Measurements from ENCODE around the gene PLA2G4D.

Gene PLA2G4D

GRCh38 chr15:42053010-42053409 is 41.4 kb downstream of the PLA2G4D start:
- Histone ChIP-seq H2AFZ (ENCODE audit: low read depth, low read length) (no peak overlapping the region), H3K27ac (ENCODE audit: low read length) (no peak overlapping the region), H3K36me3 (ENCODE audit: insufficient read depth, low read length) (no peaks in the 10 kb centered on the region), H3K9me3 (ENCODE audit: insufficient read depth, low read length, severe bottlenecking) (no peaks in the 10 kb centered on the region), H3K9ac (ENCODE audit: low read depth, low read length) (no peak overlapping the region), H3K79me2 (ENCODE audit: insufficient read depth, low read length) (no peaks in the 10 kb centered on the region), H3K4me3 (ENCODE audit: low read depth in 1 of 2, low read length in 2 of 2) (no peak overlapping the region), H4K20me1 (ENCODE audit: insufficient read depth, low read length) (no peaks in the 10 kb centered on the region), H3K27me3 (ENCODE audit: insufficient read depth, low read length, poor library complexity) (peaks cover 18% of the 10 kb centered on the region), H3K4me2 (ENCODE audit: insufficient read depth, low read length) (no peak overlapping the region), H3K4me1 (ENCODE audit: insufficient read depth, low read length) (no peaks in the 10 kb centered on the region)
- DNase-seq = no peak
- no peak for ATAC-seq (ENCODE audit: insufficient read depth, low read depth)
- no peak for TF ChIP-seq EZH2 (IDR thresholded peaks at IDR 0.05; ENCODE audit: borderline replicate concordance, low read depth, low read length, severe bottlenecking)
- TF ChIP-seq, protein P1, sequence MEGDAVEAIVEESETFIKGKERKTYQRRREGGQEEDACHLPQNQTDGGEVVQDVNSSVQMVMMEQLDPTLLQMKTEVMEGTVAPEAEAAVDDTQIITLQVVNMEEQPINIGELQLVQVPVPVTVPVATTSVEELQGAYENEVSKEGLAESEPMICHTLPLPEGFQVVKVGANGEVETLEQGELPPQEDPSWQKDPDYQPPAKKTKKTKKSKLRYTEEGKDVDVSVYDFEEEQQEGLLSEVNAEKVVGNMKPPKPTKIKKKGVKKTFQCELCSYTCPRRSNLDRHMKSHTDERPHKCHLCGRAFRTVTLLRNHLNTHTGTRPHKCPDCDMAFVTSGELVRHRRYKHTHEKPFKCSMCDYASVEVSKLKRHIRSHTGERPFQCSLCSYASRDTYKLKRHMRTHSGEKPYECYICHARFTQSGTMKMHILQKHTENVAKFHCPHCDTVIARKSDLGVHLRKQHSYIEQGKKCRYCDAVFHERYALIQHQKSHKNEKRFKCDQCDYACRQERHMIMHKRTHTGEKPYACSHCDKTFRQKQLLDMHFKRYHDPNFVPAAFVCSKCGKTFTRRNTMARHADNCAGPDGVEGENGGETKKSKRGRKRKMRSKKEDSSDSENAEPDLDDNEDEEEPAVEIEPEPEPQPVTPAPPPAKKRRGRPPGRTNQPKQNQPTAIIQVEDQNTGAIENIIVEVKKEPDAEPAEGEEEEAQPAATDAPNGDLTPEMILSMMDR (IDR thresholded peaks at IDR 0.05; ENCODE audit: borderline replicate concordance, extremely low read depth, low read length, poor library complexity, severe bottlenecking) = no peak

DNA sequence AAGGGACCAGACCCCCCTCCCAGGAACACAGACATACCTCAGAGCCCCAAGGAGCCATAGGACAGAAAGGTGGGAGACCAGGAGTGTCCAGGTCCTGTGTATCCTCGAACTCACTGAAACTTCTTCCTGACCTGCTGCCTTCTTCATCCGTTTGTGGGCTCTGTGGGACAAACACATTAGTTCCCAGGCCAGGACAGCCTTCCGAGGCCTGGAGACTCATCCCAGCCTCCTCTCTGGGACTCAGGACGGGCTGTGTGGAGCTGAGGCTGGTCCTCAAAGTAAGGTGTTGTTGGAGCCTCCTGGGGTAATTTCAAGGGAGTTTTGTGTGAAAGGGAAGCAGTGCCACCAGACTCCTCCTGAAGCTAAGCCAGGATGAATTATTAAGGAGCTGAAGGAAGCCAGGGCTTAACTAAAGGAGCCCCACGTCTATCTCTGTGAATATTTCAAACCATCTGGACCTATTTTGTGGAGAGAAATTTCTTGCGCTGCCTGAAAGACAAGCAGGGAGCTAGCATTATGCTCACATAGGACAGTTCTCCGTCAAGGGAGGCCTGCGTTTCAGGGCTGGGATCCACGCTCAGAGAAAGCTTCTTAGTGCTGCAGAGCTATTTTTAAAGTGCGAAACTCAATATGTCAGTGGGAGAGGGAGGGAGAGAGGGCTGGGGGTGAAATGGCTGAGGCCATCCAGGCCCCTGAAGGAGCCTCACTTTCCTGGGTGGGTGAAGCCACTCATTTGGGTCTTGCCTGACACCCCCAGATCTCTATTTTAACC is 43.7 kb downstream of the PLA2G4D start:
- Histone ChIP-seq H3K79me2 (ENCODE audit: insufficient read depth, low read length) (no peaks in the 10 kb centered on the region), H3K9ac (ENCODE audit: low read depth, low read length) (no peak overlapping the region), H3K4me3 (ENCODE audit: low read depth in 1 of 2, low read length in 2 of 2) (no peak overlapping the region), H3K9me3 (ENCODE audit: insufficient read depth, low read length, severe bottlenecking) (no peaks in the 10 kb centered on the region), H3K27ac (ENCODE audit: low read length) (no peak overlapping the region), H3K4me1 (ENCODE audit: insufficient read depth, low read length) (no peaks in the 10 kb centered on the region), H4K20me1 (ENCODE audit: insufficient read depth, low read length) (no peaks in the 10 kb centered on the region), H3K4me2 (ENCODE audit: insufficient read depth, low read length) (no peak overlapping the region), H2AFZ (ENCODE audit: low read depth, low read length) (no peak overlapping the region), H3K27me3 (ENCODE audit: insufficient read depth, low read length, poor library complexity) (peaks cover under 1% of the 10 kb centered on the region), H3K36me3 (ENCODE audit: insufficient read depth, low read length) (no peaks in the 10 kb centered on the region)
- TF ChIP-seq, protein P1 (IDR thresholded peaks at IDR 0.05; ENCODE audit: borderline replicate concordance, extremely low read depth, low read length, poor library complexity, severe bottlenecking) = no peak
- TF ChIP-seq EZH2 (IDR thresholded peaks at IDR 0.05; ENCODE audit: borderline replicate concordance, low read depth, low read length, severe bottlenecking) = no peak
- ATAC-seq (ENCODE audit: insufficient read depth, low read depth) (no peak), DNase-seq (no peak)

- H3K79me2 ChIP-seq (ENCODE audit: insufficient read depth, low read length) = no peaks in the 10 kb centered on the region
- no peaks in the 10 kb centered on the region for H3K27me3 ChIP-seq (ENCODE audit: insufficient read depth, low read length, poor library complexity)
- no peak for ATAC-seq (ENCODE audit: insufficient read depth, low read depth)
- no peak overlapping the region for H2AFZ ChIP-seq (ENCODE audit: low read depth, low read length)
- H3K9ac ChIP-seq (ENCODE audit: low read depth, low read length) = no peak overlapping the region
- H3K27ac ChIP-seq (ENCODE audit: low read length) = no peak overlapping the region
- DNase-seq = no peak
- H3K4me3 ChIP-seq (ENCODE audit: low read depth in 1 of 2, low read length in 2 of 2) = no peak overlapping the region
- H3K9me3 ChIP-seq (ENCODE audit: insufficient read depth, low read length, severe bottlenecking) = no peaks in the 10 kb centered on the region
- no peaks in the 10 kb centered on the region for H3K4me1 ChIP-seq (ENCODE audit: insufficient read depth, low read length)
- TF ChIP-seq, protein P1 (IDR thresholded peaks at IDR 0.05; ENCODE audit: borderline replicate concordance, extremely low read depth, low read length, poor library complexity, severe bottlenecking) = no peak
- TF ChIP-seq EZH2 (IDR thresholded peaks at IDR 0.05; ENCODE audit: borderline replicate concordance, low read depth, low read length, severe bottlenecking) = no peak
- H3K4me2 ChIP-seq (ENCODE audit: insufficient read depth, low read length) = no peak overlapping the region
- H4K20me1 ChIP-seq (ENCODE audit: insufficient read depth, low read length) = no peaks in the 10 kb centered on the region
- H3K36me3 ChIP-seq (ENCODE audit: insufficient read depth, low read length) = no peaks in the 10 kb centered on the region
Measured at GRCh38 chr15:42048821-42049200, 45.6 kb downstream of the PLA2G4D start.

All from DND-41 (cell line).